Measurements from ENCODE around the gene MB21D2. TPM values are rescaled to one million over a fixed set of nuclear protein-coding genes. Genes with fewer than 3 reads are reported as not detected.

MB21D2 gene
- total RNA-seq, 1 experiment from 2014 or later, result 2.8 TPM

DNA sequence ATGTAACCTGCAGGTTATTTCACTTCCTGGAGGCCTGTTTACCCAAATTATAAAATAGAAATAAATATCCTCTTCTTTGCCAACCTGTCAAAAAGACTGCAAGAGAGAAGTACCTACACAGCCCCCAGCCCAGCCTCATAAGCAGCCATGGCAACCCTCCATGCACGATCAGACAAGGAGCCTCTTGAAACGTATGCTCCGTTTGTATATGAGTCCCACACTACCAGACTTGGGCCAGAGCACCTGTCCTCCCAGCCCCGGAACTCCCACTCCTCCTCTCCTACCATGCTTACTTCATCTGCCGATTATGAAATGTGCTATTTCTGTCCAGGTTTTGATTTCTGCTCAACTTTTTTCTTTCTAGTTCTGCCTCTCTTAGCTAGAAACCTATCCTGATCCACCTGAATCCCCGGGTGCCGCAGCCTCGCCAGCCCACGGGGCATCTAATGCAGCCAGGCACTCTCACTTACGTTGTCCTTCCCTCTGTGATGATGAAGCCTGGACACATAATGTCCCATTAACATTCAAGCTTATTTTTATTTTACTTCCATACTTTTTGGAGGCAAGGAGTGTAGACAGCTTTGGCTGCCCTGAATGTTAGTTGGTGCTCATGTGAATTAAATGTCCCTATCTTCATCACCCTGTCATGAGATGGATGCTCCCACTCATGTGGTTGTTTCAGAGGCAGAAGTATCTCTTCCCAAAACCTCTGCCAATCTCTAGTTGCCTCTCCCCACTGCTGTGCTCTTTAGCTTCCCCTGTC lies 73.8 kb downstream of the MB21D2 start:
- Histone ChIP-seq H4K20me1 (ENCODE audit: insufficient read depth) (no peaks in the 10 kb centered on the region), H3K9ac (ENCODE audit: low read length) (no peak overlapping the region), H3K4me1 (ENCODE audit: control insufficient read depth in 1 of 2, insufficient read depth in 2 of 2, low read length in 2 of 2) (no peaks in the 10 kb centered on the region), H3K27me3 (ENCODE audit: insufficient read depth, low read length) (no peaks in the 10 kb centered on the region), H3K79me2 (ENCODE audit: insufficient read depth, low read length) (no peaks in the 10 kb centered on the region), H3K27ac (ENCODE audit: low read depth, low read length) (no peak overlapping the region), H3K4me2 (ENCODE audit: low read length) (no peak overlapping the region), H3K4me3 (replicated peaks in 1 of 2; ENCODE audit: low read depth in 1 of 2, low read length in 2 of 2) (no peak overlapping the region), H3K36me3 (ENCODE audit: control insufficient read depth in 1 of 2, insufficient read depth in 2 of 2, low read length in 2 of 2) (no peaks in the 10 kb centered on the region), H3K9me3 (ENCODE audit: control insufficient read depth in 1 of 2, insufficient read depth in 1 of 2, low read depth in 1 of 2, low read length in 2 of 2) (no peaks in the 10 kb centered on the region), H2AFZ (ENCODE audit: low read depth, low read length, poor library complexity, severe bottlenecking) (no peak overlapping the region), H3K9me2 (ENCODE audit: insufficient read depth) (no peaks in the 10 kb centered on the region)
- TF ChIP-seq EGR1 (IDR thresholded peaks at IDR 0.05; ENCODE audit: low read depth) (no peak), ZFX (IDR thresholded peaks at IDR 0.05) (no peak)
- intact Hi-C loops (cut with micrococcal nuclease), result no loop called here
- BruUV-seq (replicated peaks), result no TSS peak
- ChIA-PET CTCF (no interaction called here), RAD21 (ENCODE audit: low non-redundant PET in 1 of 2, low total read pairs in 2 of 2, uncharacterized antibody in 2 of 2, unreplicated experiment in 2 of 2) (no interaction called here), POLR2A (no interaction called here)
- DNase-seq (ENCODE audit: low read depth, low spot score), result no peak
- no peak for ATAC-seq

- H4K20me1 ChIP-seq (ENCODE audit: insufficient read depth), result no peaks in the 10 kb centered on the region
- H3K4me1 ChIP-seq (ENCODE audit: control insufficient read depth in 1 of 2, insufficient read depth in 2 of 2, low read length in 2 of 2), result no peaks in the 10 kb centered on the region
- H3K4me3 ChIP-seq (replicated peaks in 1 of 2; ENCODE audit: low read depth in 1 of 2, low read length in 2 of 2), result no peak overlapping the region
- no peaks in the 10 kb centered on the region for H3K36me3 ChIP-seq (ENCODE audit: control insufficient read depth in 1 of 2, insufficient read depth in 2 of 2, low read length in 2 of 2)
- H3K27ac ChIP-seq (ENCODE audit: low read depth, low read length), result no peak overlapping the region
- DNase-seq (ENCODE audit: low read depth, low spot score), result no peak
- intact Hi-C loops (cut with micrococcal nuclease), result no loop called here
- no peaks in the 10 kb centered on the region for H3K9me2 ChIP-seq (ENCODE audit: insufficient read depth)
- RAD21 ChIA-PET (ENCODE audit: low non-redundant PET in 1 of 2, low total read pairs in 2 of 2, uncharacterized antibody in 2 of 2, unreplicated experiment in 2 of 2), result no interaction called here
- no peak overlapping the region for H2AFZ ChIP-seq (ENCODE audit: low read depth, low read length, poor library complexity, severe bottlenecking)
- no peak overlapping the region for H3K4me2 ChIP-seq (ENCODE audit: low read length)
- no peaks in the 10 kb centered on the region for H3K79me2 ChIP-seq (ENCODE audit: insufficient read depth, low read length)
- ATAC-seq, result no peak
- TF ChIP-seq YY1 (IDR thresholded peaks at IDR 0.05; ENCODE audit: extremely low read depth, insufficient replicate concordance, low read depth, low read length), result no peak
- TF ChIP-seq ATF3 (IDR thresholded peaks at IDR 0.05), result no peak
- no peak for TF ChIP-seq MAX (IDR thresholded peaks at IDR 0.05)
- no peak for TF ChIP-seq POLR2AphosphoS5 (IDR thresholded peaks at IDR 0.05; ENCODE audit: low read depth, low read length)
- no peak for TF ChIP-seq ELF1 (IDR thresholded peaks at IDR 0.05; ENCODE audit: borderline replicate concordance, low read depth)
- TF ChIP-seq TCF7L2 (IDR thresholded peaks at IDR 0.05; ENCODE audit: borderline replicate concordance, extremely low read depth, insufficient read depth, insufficient read length), result no peak
- no peak for TF ChIP-seq POLR2A (IDR thresholded peaks at IDR 0.05; ENCODE audit: borderline replicate concordance, extremely low read depth, insufficient read depth, insufficient read length)
- no peak for TF ChIP-seq ZFX (IDR thresholded peaks at IDR 0.05)
- no peak for TF ChIP-seq REST (IDR thresholded peaks at IDR 0.05; ENCODE audit: low read depth)
- TF ChIP-seq SRF (IDR thresholded peaks at IDR 0.05; ENCODE audit: low read depth), result no peak
- no peak for TF ChIP-seq SP1 (IDR thresholded peaks at IDR 0.05; ENCODE audit: low read depth)
- no TSS peak for BruUV-seq (replicated peaks)
- no peaks in the 10 kb centered on the region for H3K27me3 ChIP-seq (ENCODE audit: insufficient read depth, low read length)
- POLR2A ChIA-PET, result no interaction called here
- CTCF ChIA-PET, result no interaction called here
- H3K9me3 ChIP-seq (ENCODE audit: control insufficient read depth in 1 of 2, insufficient read depth in 1 of 2, low read depth in 1 of 2, low read length in 2 of 2), result no peaks in the 10 kb centered on the region
- H3K9ac ChIP-seq (ENCODE audit: low read length), result no peak overlapping the region
Measured at GRCh38 chr3:192843119-192843518, 74.5 kb downstream of the MB21D2 start.

Data from HCT116 (cell line).